ENCODE data around the gene RAP1GDS1. TPM values are rescaled to one million over a fixed set of nuclear protein-coding genes. Genes with fewer than 3 reads are reported as not detected.

Gene RAP1GDS1
- polyA plus RNA-seq (ENCODE audit: insufficient read length in 4 of 4) = 10 to 100 TPM; 21.7 to 37.5 (median 33.5) TPM

- peak; percentile 89 to 93 (median 91) for DNase-seq (ENCODE audit: low read depth in 4 of 4, low spot score in 3 of 4)
Measured at GRCh38 chr4:98260579-98261404, at the start of gene RAP1GDS1. Gene RAP1GDS1, plus strand, starts transcription at chr4:98261384. Its CDS starts 182 bp downstream, at chr4:98261566.

- DNase-seq (ENCODE audit: low read depth in 4 of 4, low spot score in 3 of 4) = no peak
Measured at GRCh38 chr4:98222306-98222705, 38.9 kb upstream of the RAP1GDS1 start.

- no peak for DNase-seq (ENCODE audit: low read depth in 4 of 4, low spot score in 3 of 4)
Measured at GRCh38 chr4:98226396-98226795, 34.8 kb upstream of the RAP1GDS1 start.

GRCh38 chr4:98230961-98231360 lies 30.2 kb upstream of the RAP1GDS1 start:
- DNase-seq (ENCODE audit: low read depth in 4 of 4, low spot score in 3 of 4) = no peak

GRCh38 chr4:98232202-98232601 lies 29.0 kb upstream of the RAP1GDS1 start:
- no peak for DNase-seq (ENCODE audit: low read depth in 4 of 4, low spot score in 3 of 4)

- no peak for DNase-seq (ENCODE audit: low read depth in 4 of 4, low spot score in 3 of 4)
Measured at GRCh38 chr4:98237204-98237603, 24.0 kb upstream of the RAP1GDS1 start.

GRCh38 chr4:98242063-98242462 lies 19.1 kb upstream of the RAP1GDS1 start:
- DNase-seq (ENCODE audit: low read depth in 4 of 4, low spot score in 3 of 4) = no peak

GRCh38 chr4:98242538-98242937 lies 18.6 kb upstream of the RAP1GDS1 start:
- no peak for DNase-seq (ENCODE audit: low read depth in 4 of 4, low spot score in 3 of 4)

GRCh38 chr4:98245226-98245625 lies 16.0 kb upstream of the RAP1GDS1 start:
- DNase-seq (ENCODE audit: low read depth in 4 of 4, low spot score in 3 of 4) = no peak

- DNase-seq (ENCODE audit: low read depth in 4 of 4, low spot score in 3 of 4) = no peak
Measured at GRCh38 chr4:98248934-98249333, 12.2 kb upstream of the RAP1GDS1 start.

- no peak for DNase-seq (ENCODE audit: low read depth in 4 of 4, low spot score in 3 of 4)
Measured at GRCh38 chr4:98249831-98250230, 11.4 kb upstream of the RAP1GDS1 start.

- no peak for DNase-seq (ENCODE audit: low read depth in 4 of 4, low spot score in 3 of 4)
Measured at GRCh38 chr4:98253499-98253898, 7.7 kb upstream of the RAP1GDS1 start.

- DNase-seq (ENCODE audit: low read depth in 4 of 4, low spot score in 3 of 4) = peak in 3 of 4 donors; percentile 53 to 64 (median 62)
Measured at GRCh38 chr4:98260047-98260578, 1.1 kb upstream of the RAP1GDS1 start.

- peak; percentile 22 to 33 (median 30) for DNase-seq (ENCODE audit: low read depth in 4 of 4, low spot score in 3 of 4)
Measured at GRCh38 chr4:98261405-98262291, 464 bp downstream of the RAP1GDS1 start.

GRCh38 chr4:98262431-98262830 lies 1.2 kb downstream of the RAP1GDS1 start:
- peak in 1 of 4 donors; percentile 1 for DNase-seq (ENCODE audit: low read depth in 4 of 4, low spot score in 3 of 4)

GRCh38 chr4:98267498-98267897 lies 6.3 kb downstream of the RAP1GDS1 start:
- no peak for DNase-seq (ENCODE audit: low read depth in 4 of 4, low spot score in 3 of 4)

GRCh38 chr4:98275145-98275544 lies 14.0 kb downstream of the RAP1GDS1 start:
- no peak for DNase-seq (ENCODE audit: low read depth in 4 of 4, low spot score in 3 of 4)

- DNase-seq (ENCODE audit: low read depth in 4 of 4, low spot score in 3 of 4) = no peak
Measured at GRCh38 chr4:98283219-98284189, 22.3 kb downstream of the RAP1GDS1 start.

GRCh38 chr4:98284640-98285046 lies 23.5 kb downstream of the RAP1GDS1 start:
- DNase-seq (ENCODE audit: low read depth in 4 of 4, low spot score in 3 of 4) = no peak

- DNase-seq (ENCODE audit: low read depth in 4 of 4, low spot score in 3 of 4) = no peak
Measured at GRCh38 chr4:98285676-98286075, 24.5 kb downstream of the RAP1GDS1 start.

Data from left renal pelvis (tissue), 4 donors.